HEK293 (cell line): ENCODE data around the gene MPPE1.

Source experiments
- CTCF ChIA-PET: fragments of 350-600 bp; formaldehyde crosslinking; extraction: SDS; loops from one replicate; lab custom pipeline; 2021; ENCODE audit warnings: antibody characterized with exemption; lab: Yijun Ruan, JAX
- POLR2A ChIA-PET: fragments of 300-600 bp; formaldehyde crosslinking; extraction: SDS; loops from one replicate; lab custom pipeline; 2020; ENCODE audit warnings: antibody characterized with exemption, inconsistent platforms; lab: Yijun Ruan, JAX
- H3K27ac ChIP-seq: fragments of 200-500 bp; sonication (Bioruptor generic); 2 replicates; pipeline ENCODE4 v1.5.1; 2014; ENCODE audit warnings: low read depth, low read length, control low read depth, inconsistent platforms; ENCODE audit errors: extremely low read depth
- H3K36me3 ChIP-seq, 2 experiments: fragments of 200-500 bp in 1 of 2; sonication (Bioruptor generic) in 1 of 2; 1 replicate in 1 of 2; 2 replicates in 1 of 2; pipeline ENCODE4 v1.5.1; 2014 to 2017; ENCODE audit warnings: inconsistent platforms in 2 of 2, low read length in 2 of 2; ENCODE audit not compliant: control insufficient read depth in 2 of 2, insufficient read depth in 1 of 2
- H3K4me1 ChIP-seq: fragments of 200-500 bp; sonication (Bioruptor generic); 2 replicates; pipeline ENCODE4 v1.5.1; 2014; ENCODE audit warnings: mild to moderate bottlenecking, low read length, inconsistent platforms; ENCODE audit not compliant: control insufficient read depth, insufficient read depth
- H3K4me3 ChIP-seq: 2 replicates; pipeline ENCODE4 v1.5.1; 2011; ENCODE audit warnings: low read depth, mild to moderate bottlenecking, control low read depth, low read length, moderate library complexity
- H3K9me3 ChIP-seq: fragments of 200-500 bp; sonication (Bioruptor generic); 2 replicates; pipeline ENCODE4 v1.5.1; 2014; ENCODE audit warnings: low read depth, low read length, inconsistent platforms; ENCODE audit not compliant: control insufficient read depth, insufficient read depth
- BCL11A ChIP-seq: fragments of 450-650 bp; formaldehyde crosslinking; IDR thresholded peaks from 2 replicates; pipeline ENCODE4 v1.5.1; 2016; ENCODE audit warnings: low read depth, missing biosample characterization, missing genetic modification characterization
- GLI4 ChIP-seq: fragments of 450-650 bp; formaldehyde crosslinking; IDR thresholded peaks from 2 replicates; pipeline ENCODE4 v1.5.1; 2016; ENCODE audit warnings: missing biosample characterization, missing genetic modification characterization
- GLIS1 ChIP-seq: fragments of 450-650 bp; formaldehyde crosslinking; IDR thresholded peaks from 2 replicates; pipeline ENCODE4 v1.5.1; 2016; ENCODE audit warnings: missing biosample characterization, missing genetic modification characterization
- HOXD13 ChIP-seq: sonication (generic); formaldehyde crosslinking; IDR thresholded peaks from 2 replicates; pipeline ENCODE4 v1.8.0; 2022; ENCODE audit warnings: missing genetic modification reagents, borderline replicate concordance
- TSHZ1 ChIP-seq: fragments of 450-650 bp; formaldehyde crosslinking; IDR thresholded peaks from 2 replicates; pipeline ENCODE4 v1.5.1; 2016; ENCODE audit warnings: missing biosample characterization, missing genetic modification characterization, borderline replicate concordance
- ZBTB1 ChIP-seq: fragments of 450-650 bp; formaldehyde crosslinking; IDR thresholded peaks from 2 replicates; pipeline ENCODE4 v1.5.1; 2016; ENCODE audit warnings: missing biosample characterization, missing genetic modification characterization
- ZBTB10 ChIP-seq: fragments of 450-650 bp; formaldehyde crosslinking; IDR thresholded peaks from 2 replicates; pipeline ENCODE4 v1.5.1; 2016; ENCODE audit warnings: missing biosample characterization, missing genetic modification characterization
- ZBTB20 ChIP-seq: fragments of 450-650 bp; formaldehyde crosslinking; IDR thresholded peaks from 2 replicates; pipeline ENCODE4 v1.5.1; 2016; ENCODE audit warnings: missing biosample characterization, missing genetic modification characterization
- ZBTB6 ChIP-seq: fragments of 450-650 bp; formaldehyde crosslinking; IDR thresholded peaks from 2 replicates; pipeline ENCODE4 v1.5.1; 2017; ENCODE audit warnings: missing biosample characterization, missing genetic modification characterization
- ZIC2 ChIP-seq: fragments of 450-650 bp; formaldehyde crosslinking; IDR thresholded peaks from 2 replicates; pipeline ENCODE4 v1.5.1; 2016; ENCODE audit warnings: missing biosample characterization, missing genetic modification characterization
- ZNF169 ChIP-seq: fragments of 450-650 bp; formaldehyde crosslinking; IDR thresholded peaks from 2 replicates; pipeline ENCODE4 v1.5.1; 2016; ENCODE audit warnings: missing biosample characterization, missing genetic modification characterization
- ZNF266 ChIP-seq: fragments of 450-650 bp; formaldehyde crosslinking; IDR thresholded peaks from 2 replicates; pipeline ENCODE4 v1.5.1; 2016; ENCODE audit warnings: missing biosample characterization, missing genetic modification characterization, low read depth
- ZNF488 ChIP-seq: fragments of 450-650 bp; formaldehyde crosslinking; IDR thresholded peaks from 2 replicates; pipeline ENCODE4 v1.5.1; 2016; ENCODE audit warnings: missing biosample characterization, missing genetic modification characterization
- ZNF544 ChIP-seq: fragments of 450-650 bp; formaldehyde crosslinking; IDR thresholded peaks from 2 replicates; pipeline ENCODE4 v1.5.0; 2017; ENCODE audit warnings: missing biosample characterization, missing genetic modification characterization
- ZNF621 ChIP-seq: fragments of 450-650 bp; formaldehyde crosslinking; IDR thresholded peaks from 2 replicates; pipeline ENCODE4 v1.5.1; 2017; ENCODE audit warnings: missing biosample characterization, missing genetic modification characterization
- ZNF626 ChIP-seq: fragments of 450-650 bp; sonication (Bioruptor Pico); formaldehyde crosslinking; IDR thresholded peaks from 2 replicates; pipeline ENCODE4 v1.5.1; 2018; ENCODE audit warnings: missing biosample characterization, missing genetic modification characterization, inconsistent platforms
- ZNF658 ChIP-seq: fragments of 450-650 bp; formaldehyde crosslinking; IDR thresholded peaks from 2 replicates; pipeline ENCODE4; 2016; ENCODE audit warnings: missing biosample characterization, missing genetic modification characterization
- ZNF830 ChIP-seq: fragments of 450-650 bp; IDR thresholded peaks from 2 replicates; pipeline ENCODE4 v1.5.0; 2018; ENCODE audit warnings: missing biosample characterization, missing genetic modification characterization, low read depth, mild to moderate bottlenecking, moderate library complexity

Gene MPPE1

GRCh38 chr18:11905613-11906012 lies 2.5 kb downstream of the MPPE1 start (continued):
- 0 out of 2 replicates have a peak, but pooled peaks have one; percentile 37 for TF ChIP-seq GLIS1 (tag by site-specific recombination)
- no peak for TF ChIP-seq GLI4 (tag by site-specific recombination)
- no peak for TF ChIP-seq ZNF488 (tag by site-specific recombination)
- no peak for TF ChIP-seq ZNF626 (tag by site-specific recombination)
- TF ChIP-seq ZBTB10 (tag by site-specific recombination) = no peak
- TF ChIP-seq, all 188 proteins: peak for 2

- H3K4me3 ChIP-seq = no peak overlapping the region
- H3K36me3 ChIP-seq = peaks cover 6 to 26% of the 10 kb centered on the region in 2 experiments; a peak in 2 of 3 replicates
- no peaks in the 10 kb centered on the region for H3K9me3 ChIP-seq
- TF ChIP-seq ZIC2 (tag by site-specific recombination) (peak; percentile 79), ZBTB6 (no peak), ZNF621 (tag by site-specific recombination) (no peak), ZNF830 (tag by site-specific recombination) (no peak), ZNF658 (tag by site-specific recombination) (no peak)
- POLR2A ChIA-PET = no interaction called here
- no peak overlapping the region for H3K27ac ChIP-seq
- CTCF ChIA-PET = interaction anchor here (0.6 to 0.9 kb wide), 2 partner anchors 93 to 136 kb away, joined by 3 to 7 read pairs; no protein-coding TSS in a partner anchor
- peaks cover 4% of the 10 kb centered on the region for H3K4me1 ChIP-seq
These were observed 5.4 kb downstream of the MPPE1 start for GRCh38 chr18:11902522-11903292.

- no peak overlapping the region for H3K4me3 ChIP-seq
- H3K27ac ChIP-seq = no peak overlapping the region
- TF ChIP-seq ZNF266 = no peak
- no peak for TF ChIP-seq ZNF544 (tag by site-specific recombination)
- TF ChIP-seq, all 188 proteins: peak for 0
- peaks cover 6 to 26% of the 10 kb centered on the region in 2 experiments; a peak in 2 of 3 replicates for H3K36me3 ChIP-seq
- ChIA-PET POLR2A (no interaction called here), CTCF (interaction anchor here (0.6 to 0.9 kb wide), 2 partner anchors 93 to 137 kb away, joined by 3 to 7 read pairs; no protein-coding TSS in a partner anchor)
- peaks cover 4% of the 10 kb centered on the region for H3K4me1 ChIP-seq
- no peaks in the 10 kb centered on the region for H3K9me3 ChIP-seq
These were observed 6.2 kb downstream of the MPPE1 start for GRCh38 chr18:11901826-11902438.

GRCh38 chr18:11899063-11899462 lies 9.1 kb downstream of the MPPE1 start:
- H3K36me3 ChIP-seq = peaks cover 6 to 25% of the 10 kb centered on the region in 2 experiments; a peak in 2 of 3 replicates
- TF ChIP-seq TSHZ1 (tag by site-specific recombination) (no peak), HOXD13 (CRISPR knock-in tag) (no peak), BCL11A (tag by site-specific recombination) (no peak), ZBTB1 (no peak), ZNF169 (tag by site-specific recombination) (no peak), ZBTB20 (tag by site-specific recombination) (no peak)
- CTCF ChIA-PET = interaction anchor here (1.3 kb wide), 1 partner anchor 39 kb away, joined by 5 read pairs; no protein-coding TSS in a partner anchor
- no peak overlapping the region for H3K4me3 ChIP-seq
- no peak overlapping the region for H3K27ac ChIP-seq
- POLR2A ChIA-PET = no interaction called here
- H3K9me3 ChIP-seq = no peaks in the 10 kb centered on the region
- peaks cover 4% of the 10 kb centered on the region for H3K4me1 ChIP-seq
